Endothelial cell of umbilical vein (primary cell): ENCODE results near the gene ROCK2. TPM values are rescaled to one million over a fixed set of nuclear protein-coding genes. Genes with fewer than 3 reads are reported as not detected.

ENCODE experiments used
- BruUV-seq: library from RNA; stranded (reverse); fragments of 400-500 nt; replicated peaks from 2 replicates; lab custom pipeline; 2021; lab: Mats Ljungman, UMichigan
- CTCF ChIA-PET: fragments of 300-600, 350-600 bp; sonication (Branson Sonifier 250); formaldehyde crosslinking; loops from one replicate; lab custom pipeline; 2021; ENCODE audit warnings: antibody characterized with exemption, inconsistent platforms; lab: Charles Lee
- POLR2A ChIA-PET: fragments of 300-600, 350-600 bp; sonication (Branson Sonifier 250); formaldehyde crosslinking; loops from one replicate; lab custom pipeline; 2021; ENCODE audit warnings: antibody characterized with exemption, inconsistent platforms; lab: Charles Lee
- DNase-seq: peaks from one replicate; pipeline ENCODE4 v3.0.0-alpha.2; 2011; ENCODE audit warnings: low read depth, low spot score
- FAIRE-seq: peaks from 2 replicates; lab custom pipeline; 2011; peaks lifted over from hg19 to GRCh38; lab: Jason Lieb, UNC
- H2AFZ ChIP-seq: 2 replicates; pipeline ENCODE4 v1.6.0; 2012; ENCODE audit warnings: low read depth, low read length, control low read depth, inconsistent platforms
- H3K27ac ChIP-seq: 2 replicates; pipeline ENCODE4 v1.5.1; 2011; ENCODE audit warnings: low read depth, mild to moderate bottlenecking, control low read depth, low read length, moderate library complexity; ENCODE audit not compliant: insufficient read depth
- H3K27me3 ChIP-seq, 2 experiments: 2 replicates each; pipeline versions ENCODE4 v1.6.0 to v1.6.1; 2011; ENCODE audit warnings: low read length in 2 of 2, mixed read lengths in 1 of 2; ENCODE audit not compliant: control insufficient read depth in 2 of 2, insufficient read depth in 2 of 2
- H3K36me3 ChIP-seq, 2 experiments: 2 replicates in 1 of 2; 3 replicates in 1 of 2; pipeline ENCODE4 v1.5.1; 2011; ENCODE audit warnings: low read length in 2 of 2, mild to moderate bottlenecking in 1 of 2, moderate library complexity in 1 of 2; ENCODE audit not compliant: control insufficient read depth in 2 of 2, insufficient read depth in 2 of 2; ENCODE audit errors: extremely low read depth in 1 of 2
- H3K4me1 ChIP-seq: 3 replicates; pipeline ENCODE4 v1.5.1; 2011; ENCODE audit warnings: mild to moderate bottlenecking, low read length; ENCODE audit not compliant: control insufficient read depth, insufficient read depth; ENCODE audit errors: extremely low read depth
- H3K4me2 ChIP-seq: 2 replicates; pipeline ENCODE4 v1.6.1; 2011; ENCODE audit warnings: low read length, control low read depth, mixed read lengths; ENCODE audit not compliant: insufficient read depth
- H3K4me3 ChIP-seq, 3 experiments: fragments of 200-600 bp in 1 of 3; sonication (generic), shearing (Covaris generic) in 1 of 3; replicated peaks in 1 of 3; 2 replicates each; pipeline ENCODE4 v1.5.1; 2011 to 2016; ENCODE audit warnings: control low read depth in 3 of 3, low read length in 3 of 3, mild to moderate bottlenecking in 2 of 3, inconsistent platforms in 1 of 3, low read depth in 1 of 3, moderate library complexity in 1 of 3; ENCODE audit not compliant: insufficient read depth in 1 of 3
- H3K79me2 ChIP-seq: 2 replicates; pipeline ENCODE4 v1.6.0; 2012; ENCODE audit warnings: low read length, inconsistent platforms; ENCODE audit not compliant: control insufficient read depth, insufficient read depth
- H3K9ac ChIP-seq: replicated peaks from 2 replicates; pipeline ENCODE3; 2011; ENCODE audit warnings: low read length, control low read depth; ENCODE audit not compliant: insufficient read depth; ENCODE audit errors: extremely low read depth
- H3K9me1 ChIP-seq: replicated peaks from 3 replicates; pipeline ENCODE4 v1.6.0; 2011; ENCODE audit warnings: mild to moderate bottlenecking, low read length; ENCODE audit not compliant: control insufficient read depth, insufficient read depth; ENCODE audit errors: extremely low read depth
- H3K9me3 ChIP-seq: replicated peaks from 2 replicates; pipeline ENCODE4 v1.5.1; 2012; ENCODE audit warnings: low read length, inconsistent platforms; ENCODE audit not compliant: control insufficient read depth, insufficient read depth
- H4K20me1 ChIP-seq: replicated peaks from 2 replicates; pipeline ENCODE3; 2011; ENCODE audit warnings: mild to moderate bottlenecking, low read length; ENCODE audit not compliant: control insufficient read depth, insufficient read depth; ENCODE audit errors: extremely low read depth
- CTCF ChIP-seq, 2 donors: IDR thresholded peaks; 1 replicate in 1 of 2; 2 replicates in 1 of 2; pipeline ENCODE4 v1.5.1; 2011; ENCODE audit warnings: low read length in 2 of 2, mild to moderate bottlenecking in 2 of 2, moderate library complexity in 2 of 2, control low read depth in 1 of 2, inconsistent platforms in 1 of 2, low read depth in 1 of 2; ENCODE audit not compliant: insufficient read depth in 1 of 2; ENCODE audit errors: extremely low read depth in 1 of 2
- EZH2 ChIP-seq: IDR thresholded peaks from 2 replicates; pipeline ENCODE4 v1.6.1; 2012; ENCODE audit warnings: borderline replicate concordance, low read depth, mild to moderate bottlenecking, moderate library complexity, low read length, inconsistent platforms; ENCODE audit not compliant: severe bottlenecking
- FOS ChIP-seq: IDR thresholded peaks from 2 replicates; pipeline ENCODE4 v1.6.1; 2011; ENCODE audit warnings: mild to moderate bottlenecking, low read length, moderate library complexity, borderline replicate concordance; ENCODE audit not compliant: insufficient read depth
- GATA2 ChIP-seq: IDR thresholded peaks from 2 replicates; pipeline ENCODE4 v1.7.0; 2011; ENCODE audit warnings: low read depth, mild to moderate bottlenecking, moderate library complexity, mixed read lengths, low read length; ENCODE audit not compliant: insufficient read length, insufficient read depth
- JUN ChIP-seq: IDR thresholded peaks from 2 replicates; pipeline ENCODE4 v1.6.1; 2011; ENCODE audit warnings: borderline replicate concordance, low read depth; ENCODE audit not compliant: insufficient read length, insufficient read depth
- MAX ChIP-seq: IDR thresholded peaks from 2 replicates; pipeline ENCODE4 v1.6.1; 2011; ENCODE audit not compliant: insufficient read depth, insufficient read length
- MYC ChIP-seq: IDR thresholded peaks from one replicate; pipeline ENCODE4 v1.6.1; 2011; ENCODE audit warnings: mild to moderate bottlenecking, low read depth, low read length
- POLR2A ChIP-seq: IDR thresholded peaks from 2 replicates; pipeline ENCODE4 v1.6.1; 2012; ENCODE audit warnings: low read depth, mild to moderate bottlenecking, control low read depth, low read length
- POLR2AphosphoS5 ChIP-seq: IDR thresholded peaks from 2 replicates; pipeline ENCODE4 v1.6.1; 2012; ENCODE audit warnings: low read depth, mild to moderate bottlenecking, control low read depth, low read length, moderate library complexity; ENCODE audit not compliant: insufficient read depth
- dilution Hi-C: fragments of 300-500 bp; cut with MboI; formaldehyde crosslinking; loops from one replicate; pipeline ENCODE4 v1.15.0; 2019; ENCODE audit warnings: low sequenced_read_pairs; ENCODE audit not compliant: extremely low pct_ligation_motif_present
- intact Hi-C: fragments of 100-400 bp; cut with micrococcal nuclease; formaldehyde crosslinking; loops from one replicate; pipeline ENCODE4 v1.10.0; 2022
- polyA plus RNA-seq, 4 experiments: library from polyadenylated mRNA; depleted of rRNA in 3 of 4; stranded (reverse) in 3 of 4; unstranded in 1 of 4; fragments of >200 nt; gene quantifications; 2 replicates each; pipeline versions ENCODE4 v1.2.1 to v1.2.3, GENCODE V29; 2011 to 2012; ENCODE audit warnings: missing spikeins in 1 of 4
- total RNA-seq: library from RNA; stranded (reverse); gene quantifications from 2 replicates; pipeline ENCODE4 v1.2.3, GENCODE V29; 2021

The ROCK2 gene
- total and polyA plus RNA-seq, 2 donors (not counting 3 experiments of a cell fraction or from before 2014, with no cell fraction given), result 5.2 to 56.5 TPM

- Histone ChIP-seq H3K9me1 (no peaks in the 10 kb centered on the region), H4K20me1 (no peaks in the 10 kb centered on the region), H3K27me3 (no peaks in the 10 kb centered on the region), H3K4me1 (peaks cover 4% of the 10 kb centered on the region), H3K9me3 (no peaks in the 10 kb centered on the region), H2AFZ (no peak overlapping the region), H3K9ac (no peak overlapping the region), H3K79me2 (peaks cover 30% of the 10 kb centered on the region), H3K4me2 (no peak overlapping the region), H3K36me3 (no peaks in the 10 kb centered on the region), H3K27ac (no peak overlapping the region), H3K4me3 (no peak overlapping the region)
- ChIA-PET POLR2A (no interaction called here), CTCF (interaction anchor here (1.0 to 9.4 kb wide), 19 partner anchors 14 to 348 kb away, joined by 3 to 364 read pairs (median 7); partner anchors contain the start of genes ROCK2 and SLC66A3)
- no peak for FAIRE-seq
- dilution Hi-C loops, result no loop called here
- intact Hi-C loops, result no loop called here
- no peak for TF ChIP-seq FOS
- TF ChIP-seq POLR2A, result no peak
- no peak for TF ChIP-seq POLR2AphosphoS5
- TF ChIP-seq MAX, result no peak
- TF ChIP-seq JUN, result no peak
- no peak for TF ChIP-seq EZH2
- TF ChIP-seq MYC, result no peak
- no peak for TF ChIP-seq GATA2
- TF ChIP-seq CTCF (IDR thresholded peaks at IDR 0.05; ENCODE audit: extremely low read depth in 1 of 2, insufficient read depth in 1 of 2, low read depth in 1 of 2, low read length in 2 of 2), result no peak
- no TSS peak for BruUV-seq
- DNase-seq, result no peak
These were observed 108.9 kb downstream of the ROCK2 start for GRCh38 chr2:11235583-11235982.
